HepG2 (cell line): ENCODE results near the gene ATP2A3. TPM values are rescaled to one million over a fixed set of nuclear protein-coding genes. Genes with fewer than 3 reads are reported as not detected.

Experiments used
- ATAC-seq: fragments of 200-7000 bp; cut with Tn5 transposase; 3 replicates; pipeline ENCODE4 v1.9.1; 2020; ENCODE audit warnings: mild to moderate bottlenecking, moderate library complexity
- BruUV-seq: library from RNA; stranded (reverse); fragments of 400-500 nt; replicated peaks from 2 replicates; lab custom pipeline; 2021; lab: Mats Ljungman, UMichigan
- CTCF ChIA-PET: fragments of 300-600 bp; formaldehyde crosslinking; extraction: SDS; loops from one replicate; lab custom pipeline; 2021; ENCODE audit warnings: low total read pairs, inconsistent platforms, low intra/inter-chr PET ratio; lab: Yijun Ruan, JAX
- POLR2A ChIA-PET: fragments of 350-600 bp; sonication (Branson Sonifier 250); formaldehyde crosslinking; loops from one replicate; lab custom pipeline; 2020; ENCODE audit warnings: antibody characterized with exemption, inconsistent platforms; lab: Yijun Ruan, JAX
- DNase-seq: peaks from one replicate; pipeline ENCODE4 v3.0.0-alpha.2; 2015; ENCODE audit warnings: low spot score
- FAIRE-seq: peaks from 3 replicates; lab custom pipeline; 2011; peaks lifted over from hg19 to GRCh38; lab: Jason Lieb, UNC
- H2AFZ ChIP-seq: one replicate; pipeline ENCODE4 v1.6.1; 2011; ENCODE audit warnings: low read length, inconsistent platforms
- H3K27ac ChIP-seq: fragments of 300-600 bp; 3 replicates; pipeline ENCODE4 v1.8.0; 2011; ENCODE audit warnings: mixed run types, mild to moderate bottlenecking, mixed read lengths, low read length, inconsistent platforms; ENCODE audit not compliant: insufficient read depth; ENCODE audit errors: extremely low read length
- H3K27me3 ChIP-seq, 2 experiments: fragments of 200-600 bp in 1 of 2; 2 replicates in 1 of 2; 3 replicates in 1 of 2; pipeline versions ENCODE4 v1.6.0 to v1.8.0; 2011; ENCODE audit warnings: low read length in 2 of 2, mild to moderate bottlenecking in 2 of 2, moderate library complexity in 2 of 2, inconsistent platforms in 1 of 2; ENCODE audit not compliant: insufficient read depth in 2 of 2, control insufficient read depth in 1 of 2
- H3K36me3 ChIP-seq, 2 experiments: fragments of 200-600 bp in 1 of 2; replicated peaks in 1 of 2; 2 replicates in 1 of 2; 3 replicates in 1 of 2; pipeline versions ENCODE4 v1.5.1 to v1.8.0; 2011; ENCODE audit warnings: low read length in 2 of 2, inconsistent platforms in 1 of 2; ENCODE audit not compliant: insufficient read depth in 2 of 2, control insufficient read depth in 1 of 2
- H3K4me1 ChIP-seq: 2 replicates; pipeline ENCODE4 v1.5.1; 2012; ENCODE audit warnings: low read length, inconsistent platforms; ENCODE audit not compliant: insufficient read depth
- H3K4me2 ChIP-seq: 2 replicates; pipeline ENCODE4 v1.6.0; 2011; ENCODE audit warnings: low read depth, low read length, inconsistent platforms
- H3K4me3 ChIP-seq, 3 experiments: fragments of 200-600 bp in 1 of 3; sonication (generic), shearing (Covaris generic) in 1 of 3; replicated peaks in 1 of 3; 2 replicates each; pipeline ENCODE4 v1.5.1; 2011 to 2016; ENCODE audit warnings: low read length in 3 of 3, inconsistent platforms in 2 of 3, low read depth in 2 of 3, mild to moderate bottlenecking in 2 of 3, control low read depth in 1 of 3, mixed read lengths in 1 of 3; ENCODE audit not compliant: insufficient read depth in 1 of 3
- H3K79me2 ChIP-seq: one replicate; pipeline ENCODE4 v1.6.1; 2011; ENCODE audit warnings: low read length, inconsistent platforms; ENCODE audit not compliant: insufficient read depth
- H3K9ac ChIP-seq: 2 replicates; pipeline ENCODE4 v1.6.0; 2011; ENCODE audit warnings: mild to moderate bottlenecking, low read depth, low read length, inconsistent platforms; ENCODE audit not compliant: insufficient read depth
- H3K9me3 ChIP-seq: 2 replicates; pipeline ENCODE4 v1.5.1; 2012; ENCODE audit warnings: mild to moderate bottlenecking, low read length
- H4K20me1 ChIP-seq: 2 replicates; pipeline ENCODE4 v1.6.0; 2011; ENCODE audit warnings: inconsistent platforms, mild to moderate bottlenecking, low read length, moderate library complexity; ENCODE audit not compliant: insufficient read depth
- CEBPB ChIP-seq: IDR thresholded peaks from 2 replicates; pipeline ENCODE4 v1.6.1; 2011; ENCODE audit warnings: low read depth, low read length, improper control_type of control experiment, borderline replicate concordance
- PTBP1 ChIP-seq: fragments of 200-400 bp; formaldehyde crosslinking; IDR thresholded peaks from 2 replicates; pipeline ENCODE4 v1.6.1; 2018; ENCODE audit warnings: low read length, low read depth; ENCODE audit not compliant: poor library complexity, severe bottlenecking
- SNAPC2 ChIP-seq: sonication (generic); formaldehyde crosslinking; IDR thresholded peaks from 2 replicates; pipeline ENCODE4 v1.8.1; 2022; ENCODE audit warnings: mild to moderate bottlenecking, missing genetic modification reagents
- ZBTB3 ChIP-seq: sonication (generic); formaldehyde crosslinking; IDR thresholded peaks from 2 replicates; pipeline ENCODE4 v1.4.0; 2020; ENCODE audit warnings: low read depth, mild to moderate bottlenecking, moderate library complexity, missing genetic modification reagents, borderline replicate concordance
- WGBS: methylation state at CpG from one replicate; pipeline ENCODE4 v1.1.6; 2017; ENCODE audit warnings: low lambda C conversion rate; 5-methylcytosine and 5-hydroxymethylcytosine counted together
- in situ Hi-C: cut with HindIII; loops from 2 replicates; pipeline ENCODE4 v1.10.0; 2017; ENCODE audit warnings: low pct_unique_long_range_greater_than_20kb; ENCODE audit not compliant: extremely low pct_ligation_motif_present
- intact Hi-C: fragments of 100-400 bp; cut with micrococcal nuclease; formaldehyde crosslinking; loops from one replicate; pipeline ENCODE4 v1.10.0; 2022; ENCODE audit not compliant: unreplicated experiment
- polyA plus RNA-seq, 8 experiments: library from polyadenylated mRNA; depleted of rRNA in 3 of 8; stranded (reverse) in 7 of 8; unstranded in 1 of 8; fragments of >200 nt; fragmentation: Illumina TruSeq in 4 of 8; extraction: Trizol in 4 of 8; gene quantifications; 2 replicates each; pipeline versions ENCODE4 v1.2.1 to v1.2.3, GENCODE V29; 2011 to 2016; ENCODE audit warnings: low read depth in 4 of 8, missing spikeins in 1 of 8, mixed read lengths in 1 of 8; ENCODE audit not compliant: insufficient read depth in 1 of 8
- total RNA-seq, 5 experiments: library from RNA; depleted of rRNA; stranded (reverse); fragments of >200 nt; fragmentation: Illumina TruSeq; extraction: Trizol; gene quantifications; 2 replicates each; pipeline ENCODE4 v1.2.3, GENCODE V29; 2016; ENCODE audit warnings: low read depth in 1 of 5
- TF ChIP-seq, protein P1 (sequence below): sonication (generic); formaldehyde crosslinking; IDR thresholded peaks from 2 replicates; pipeline ENCODE4 v1.4.0; 2020; ENCODE audit warnings: missing genetic modification reagents

The ATP2A3 gene
- total and polyA plus RNA-seq, 2 of the 13 experiments (the other 11 are each of a cell fraction or from before 2014, with no cell fraction given), result 0.07 TPM; not detected in 1

DNA sequence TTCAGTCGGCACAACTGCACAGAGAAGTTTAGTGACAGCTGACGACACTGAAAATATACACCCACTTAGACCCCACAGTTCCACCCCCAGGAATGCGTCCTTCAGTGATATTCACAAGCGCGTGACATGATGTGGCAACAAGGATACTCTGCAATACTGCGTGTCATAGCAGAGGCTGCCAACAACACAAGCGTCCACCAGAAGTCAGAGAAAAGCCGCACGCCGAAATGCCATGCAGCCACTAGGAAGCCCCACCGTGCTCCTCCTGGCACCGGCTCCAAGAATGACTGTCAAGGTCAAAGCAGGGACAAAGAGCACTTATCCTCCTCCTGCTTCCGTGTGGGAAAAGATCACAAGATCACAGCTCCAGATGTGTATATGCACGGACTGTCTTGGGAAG, 3.5 kb downstream of the ATP2A3 start:
- Histone ChIP-seq H3K79me2 (no peaks in the 10 kb centered on the region), H3K9ac (no peak overlapping the region), H4K20me1 (no peaks in the 10 kb centered on the region), H3K36me3 (no peaks in the 10 kb centered on the region), H3K4me3 (no peak overlapping the region), H3K27ac (no peak overlapping the region), H2AFZ (no peak overlapping the region), H3K27me3 (peaks cover 6 to 69% of the 10 kb centered on the region in 2 experiments), H3K4me1 (peaks cover 43% of the 10 kb centered on the region), H3K4me2 (no peak overlapping the region; the same call in 1 of the 2 replicates), H3K9me3 (no peaks in the 10 kb centered on the region)
- no TSS peak for BruUV-seq
- ChIA-PET POLR2A (no interaction called here), CTCF (no interaction called here)
- peak; percentile 50; the same call in 1 of the 2 replicates for TF ChIP-seq CEBPB
- TF ChIP-seq ZBTB3 (CRISPR knock-in tag), result no peak
- 24% methylated on average over 10 of the region's 14 CpGs for WGBS
- no peak for ATAC-seq
- intact Hi-C loops, result no loop called here
- no peak for DNase-seq
- FAIRE-seq, result no peak
- in situ Hi-C loops, result no loop called here

GRCh38 chr17:3959921-3960601, 4.2 kb downstream of the ATP2A3 start:
- 76% methylated on average over 4 of the region's 14 CpGs for WGBS
- Histone ChIP-seq H3K27me3 (peaks cover 6 to 69% of the 10 kb centered on the region in 2 experiments), H3K9ac (no peak overlapping the region), H3K9me3 (no peaks in the 10 kb centered on the region), H2AFZ (no peak overlapping the region)
- TF ChIP-seq PTBP1 (peak; percentile 10), SNAPC2 (CRISPR knock-in tag) (no peak)
- TF ChIP-seq, protein P1, sequence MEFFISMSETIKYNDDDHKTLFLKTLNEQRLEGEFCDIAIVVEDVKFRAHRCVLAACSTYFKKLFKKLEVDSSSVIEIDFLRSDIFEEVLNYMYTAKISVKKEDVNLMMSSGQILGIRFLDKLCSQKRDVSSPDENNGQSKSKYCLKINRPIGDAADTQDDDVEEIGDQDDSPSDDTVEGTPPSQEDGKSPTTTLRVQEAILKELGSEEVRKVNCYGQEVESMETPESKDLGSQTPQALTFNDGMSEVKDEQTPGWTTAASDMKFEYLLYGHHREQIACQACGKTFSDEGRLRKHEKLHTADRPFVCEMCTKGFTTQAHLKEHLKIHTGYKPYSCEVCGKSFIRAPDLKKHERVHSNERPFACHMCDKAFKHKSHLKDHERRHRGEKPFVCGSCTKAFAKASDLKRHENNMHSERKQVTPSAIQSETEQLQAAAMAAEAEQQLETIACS (CRISPR knock-in tag), result no peak
- TF ChIP-seq, all 625 proteins: peak for 1
- BruUV-seq, result no TSS peak
- ChIA-PET CTCF (no interaction called here), POLR2A (no interaction called here)
- peaks cover 38% of the 10 kb centered on the region for H3K4me1 ChIP-seq
- FAIRE-seq (no peak), DNase-seq (no peak), ATAC-seq (no peak)
- H3K4me2 ChIP-seq, result peak overlapping the region; percentile 68
- H3K79me2 ChIP-seq, result no peaks in the 10 kb centered on the region
- in situ Hi-C loops, result no loop called here
- H3K4me3 ChIP-seq, result peak overlapping the region in 2 of 3 experiments; percentile 17 to 46; a peak in 1 of 6 replicates
- H3K27ac ChIP-seq, result no peak overlapping the region
- H3K36me3 ChIP-seq, result no peaks in the 10 kb centered on the region
- intact Hi-C loops, result no loop called here
- no peaks in the 10 kb centered on the region for H4K20me1 ChIP-seq
